ENCODE results near the gene IL1RAP.

IL1RAP gene

GRCh38 chr3:190545191-190545590 is 31.3 kb downstream of the IL1RAP start:
- no peak for DNase-seq

GRCh38 chr3:190546881-190547510 is 33.1 kb downstream of the IL1RAP start:
- no peak for DNase-seq

- DNase-seq: no peak
Observed at GRCh38 chr3:190548031-190548656, 34.3 kb downstream of the IL1RAP start.

- DNase-seq: no peak
Observed at GRCh38 chr3:190552021-190552420, 38.1 kb downstream of the IL1RAP start.

GRCh38 chr3:190552969-190553759 is 39.3 kb downstream of the IL1RAP start:
- no peak for DNase-seq

- no peak for DNase-seq
Observed at GRCh38 chr3:190554197-190554596, 40.3 kb downstream of the IL1RAP start.

- DNase-seq: no peak
Observed at GRCh38 chr3:190556351-190556750, 42.5 kb downstream of the IL1RAP start.

GRCh38 chr3:190557296-190557695 is 43.4 kb downstream of the IL1RAP start:
- no peak for DNase-seq

GRCh38 chr3:190558316-190558715 is 44.4 kb downstream of the IL1RAP start:
- DNase-seq: no peak

GRCh38 chr3:190558796-190559195 is 44.9 kb downstream of the IL1RAP start:
- DNase-seq: no peak

GRCh38 chr3:190560013-190560895 is 46.4 kb downstream of the IL1RAP start:
- DNase-seq: no peak

GRCh38 chr3:190562866-190563510 is 49.1 kb downstream of the IL1RAP start:
- no peak for DNase-seq

- no peak for DNase-seq
Observed at GRCh38 chr3:190564175-190564574, 50.3 kb downstream of the IL1RAP start.

- peak; percentile 74 for DNase-seq
Observed at GRCh38 chr3:190566043-190566933, 52.4 kb downstream of the IL1RAP start.

GRCh38 chr3:190568036-190568435 is 54.2 kb downstream of the IL1RAP start:
- no peak for DNase-seq

GRCh38 chr3:190574473-190574872 is 60.6 kb downstream of the IL1RAP start:
- no peak for DNase-seq

- DNase-seq: peak; percentile 23
Observed at GRCh38 chr3:190575437-190576185, 61.7 kb downstream of the IL1RAP start.

- DNase-seq: no peak
Observed at GRCh38 chr3:190577225-190577624, 63.3 kb downstream of the IL1RAP start.

GRCh38 chr3:190579514-190580137 is 65.7 kb downstream of the IL1RAP start:
- no peak for DNase-seq

GRCh38 chr3:190580417-190580816 is 66.5 kb downstream of the IL1RAP start:
- no peak for DNase-seq

Data from KG1 (cell line).